HG02970 (cell line): Measurements from ENCODE around the gene OR51S1.
"Not testable (repeated sequence)": the region's sequence is repeated elsewhere in the genome, so short reads cannot be mapped to it uniquely, and the experiment has no call there.

ENCODE experiments used
- ATAC-seq: cut with Tn5 transposase; IDR thresholded peaks from one replicate; pipeline ENCODE4 v1.9.1; 2021; ENCODE audit warnings: mild to moderate bottlenecking, moderate library complexity, moderate number of reproducible peaks; ENCODE audit not compliant: unreplicated experiment, low FRiP score

The OR51S1 gene

GRCh38 chr11:4809246-4809645 lies 39.8 kb downstream of the OR51S1 start:
- ATAC-seq: no peak

DNA sequence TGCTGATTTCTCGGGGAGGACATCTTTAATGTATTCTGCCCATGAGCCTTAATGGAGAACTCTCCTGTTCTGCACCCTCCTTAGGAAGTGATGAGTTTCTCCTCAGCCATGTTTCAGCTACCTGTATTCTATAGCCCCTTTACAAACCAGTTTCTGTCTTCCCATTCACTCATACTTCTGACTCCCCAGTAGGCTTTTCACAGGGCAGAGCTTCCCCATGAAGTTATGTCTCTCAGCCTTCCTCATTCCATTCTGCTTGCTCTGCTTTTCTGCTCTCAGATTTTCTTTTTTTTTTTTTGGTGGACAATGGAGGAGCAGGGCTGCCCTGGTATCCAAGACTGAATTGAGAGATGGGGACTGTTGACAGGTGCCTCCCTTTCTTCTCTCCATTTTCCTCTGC lies 40.5 kb downstream of the OR51S1 start:
- ATAC-seq: no peak

GRCh38 chr11:4804280-4804679 lies 44.7 kb downstream of the OR51S1 start, which contains the start of gene OR52R1:
TSS of gene OR52R1 (minus strand) at chr11:4804380. CDS start at chr11:4804380, 0 bp downstream.
- no peak for ATAC-seq

DNA sequence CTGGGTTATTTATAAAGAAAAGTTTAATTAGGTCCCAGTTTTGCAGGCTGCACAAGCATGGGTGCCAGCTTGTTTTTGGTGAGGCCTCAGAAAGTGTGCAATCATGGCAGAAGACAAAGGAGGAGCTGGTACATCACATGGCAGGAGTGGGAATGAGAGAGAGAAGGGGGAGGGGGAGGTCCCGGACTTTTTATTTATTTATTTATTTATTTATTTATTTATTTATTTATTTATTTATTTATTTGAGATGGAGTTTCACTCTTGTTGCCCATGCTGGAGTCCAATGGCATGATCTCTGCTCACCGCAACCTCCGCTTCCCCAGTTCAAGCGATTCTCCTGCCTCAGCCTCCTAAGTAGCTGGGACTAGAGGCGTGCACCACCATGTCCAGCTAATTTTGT lies 47.7 kb downstream of the OR51S1 start:
- ATAC-seq: not testable (repeated sequence)

DNA sequence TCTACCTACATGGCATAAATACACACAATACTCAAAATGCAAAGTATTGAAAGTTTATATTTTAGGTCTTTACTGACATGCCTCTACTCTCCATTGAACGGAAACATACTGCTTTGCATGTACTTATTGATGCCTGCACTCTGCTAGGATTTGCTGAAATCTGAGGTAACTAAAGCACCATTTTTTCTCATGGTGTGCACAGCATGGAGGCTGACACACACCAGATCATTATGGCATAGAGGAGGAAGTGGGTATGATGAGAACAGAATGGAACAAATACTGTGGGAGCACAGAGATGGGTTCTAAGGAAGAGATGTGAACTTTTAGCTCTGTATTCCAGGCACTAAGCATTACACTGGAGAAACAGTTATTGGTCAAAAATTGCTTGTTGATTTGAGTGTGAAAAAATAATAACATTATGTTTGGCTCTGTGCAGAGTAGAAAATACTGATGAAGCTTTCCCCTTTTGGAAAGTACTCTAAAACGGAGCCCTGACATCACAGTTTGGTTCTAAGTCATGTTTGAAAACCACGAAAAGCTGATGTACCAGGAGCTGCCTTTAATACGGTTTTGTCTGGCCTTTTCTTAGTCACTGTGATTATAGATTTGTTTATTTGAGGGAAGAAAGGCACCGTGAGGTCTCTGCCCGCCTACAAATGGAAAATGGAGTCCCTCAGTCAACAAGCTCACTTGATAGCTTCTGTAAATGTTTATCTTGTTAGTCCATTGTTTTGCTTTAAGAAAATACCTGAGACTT lies 50.4 kb downstream of the OR51S1 start:
- ATAC-seq: no peak
